SK-N-SH (cell line): ENCODE results near the gene NCKAP5L. TPM values are rescaled to one million over a fixed set of nuclear protein-coding genes. Genes with fewer than 3 reads are reported as not detected.

Source experiments
- CTCF ChIA-PET: fragments of 300-600, 350-600 bp; formaldehyde crosslinking; extraction: SDS; loops from one replicate; lab custom pipeline; 2021; lab: Yijun Ruan, JAX
- POLR2A ChIA-PET: fragments of 350-600 bp; sonication (Branson Sonifier 250); formaldehyde crosslinking; extraction: SDS; loops from one replicate; lab custom pipeline; 2020; ENCODE audit warnings: antibody characterized with exemption, inconsistent platforms; lab: Yijun Ruan, JAX
- DNase-seq: peaks from one replicate; pipeline ENCODE4 v3.0.0; 2012
- H2AFZ ChIP-seq: fragments of 200-600 bp; sonication (generic); 2 replicates; pipeline ENCODE4 v1.8.1; 2016; ENCODE audit warnings: antibody characterized with exemption, mild to moderate bottlenecking, low read depth
- H3F3A ChIP-seq: fragments of 200-600 bp; sonication (generic); replicated peaks from 2 replicates; pipeline ENCODE3; 2016; ENCODE audit warnings: antibody characterized with exemption, mild to moderate bottlenecking; ENCODE audit not compliant: insufficient read depth
- H3K27ac ChIP-seq, 2 experiments: fragments of 200-500 bp in 1 of 2; fragments of 200-600 bp in 1 of 2; sonication (Bioruptor generic) in 1 of 2; sonication (generic), shearing (Covaris generic) in 1 of 2; 2 replicates each; pipeline versions ENCODE4 v1.5.1 to v1.6.1; 2014 to 2016; ENCODE audit warnings: low read depth in 2 of 2, inconsistent platforms in 1 of 2, low read length in 1 of 2, mild to moderate bottlenecking in 1 of 2, mixed read lengths in 1 of 2
- H3K27me3 ChIP-seq: fragments of 200-600 bp; sonication (generic), shearing (Covaris generic); 2 replicates; pipeline ENCODE4 v1.6.1; 2016; ENCODE audit warnings: mixed run types; ENCODE audit not compliant: insufficient read depth
- H3K36me3 ChIP-seq, 2 experiments: fragments of 200-500 bp in 1 of 2; fragments of 200-600 bp in 1 of 2; sonication (Bioruptor generic) in 1 of 2; sonication (generic) in 1 of 2; replicated peaks in 1 of 2; 2 replicates each; pipeline versions ENCODE3 to v1.5.1; 2014 to 2016; ENCODE audit warnings: low read length in 1 of 2, mild to moderate bottlenecking in 1 of 2; ENCODE audit not compliant: insufficient read depth in 2 of 2, control insufficient read depth in 1 of 2
- H3K4me1 ChIP-seq, 2 experiments: fragments of 200-500 bp in 1 of 2; fragments of 200-600 bp in 1 of 2; sonication (Bioruptor generic) in 1 of 2; sonication (generic), shearing (Covaris generic) in 1 of 2; 2 replicates each; pipeline versions ENCODE4 v1.5.1 to v1.6.1; 2014 to 2016; ENCODE audit warnings: low read depth in 1 of 2, low read length in 1 of 2, mixed run types in 1 of 2; ENCODE audit not compliant: insufficient read depth in 2 of 2, control insufficient read depth in 1 of 2
- H3K4me2 ChIP-seq: fragments of 200-600 bp; sonication (generic), shearing (Covaris generic); 2 replicates; pipeline ENCODE4 v1.6.1; 2017; ENCODE audit warnings: mixed run types
- H3K4me3 ChIP-seq, 2 experiments: fragments of 200-500 bp in 1 of 2; fragments of 200-600 bp in 1 of 2; sonication (Bioruptor generic) in 1 of 2; sonication (generic), shearing (Covaris generic) in 1 of 2; 2 replicates each; pipeline versions ENCODE4 v1.5.1 to v1.8.1; 2014 to 2016; ENCODE audit warnings: low read depth in 2 of 2, inconsistent platforms in 1 of 2, low read length in 1 of 2, mild to moderate bottlenecking in 1 of 2, mixed read lengths in 1 of 2, moderate library complexity in 1 of 2
- H3K79me2 ChIP-seq: fragments of 200-600 bp; sonication (generic); 2 replicates; pipeline ENCODE4 v1.8.1; 2017; ENCODE audit warnings: mild to moderate bottlenecking; ENCODE audit not compliant: insufficient read depth
- H3K9ac ChIP-seq: fragments of 200-600 bp; sonication (generic); 2 replicates; pipeline ENCODE4 v1.6.1; 2017; ENCODE audit warnings: mixed run types
- H3K9me2 ChIP-seq: fragments of 200-600 bp; sonication (generic); 2 replicates; pipeline ENCODE4 v1.6.1; 2017; ENCODE audit warnings: mixed run types
- H3K9me3 ChIP-seq: fragments of 200-600 bp; sonication (generic); 2 replicates; pipeline ENCODE4 v1.6.1; 2017; ENCODE audit warnings: mixed run types, mild to moderate bottlenecking, moderate library complexity
- H4K20me1 ChIP-seq: fragments of 200-600 bp; sonication (generic); 2 replicates; pipeline ENCODE4 v1.6.1; 2017; ENCODE audit warnings: mild to moderate bottlenecking, mixed run types; ENCODE audit not compliant: insufficient read depth
- GABPA ChIP-seq: IDR thresholded peaks from 2 replicates; pipeline ENCODE4 v1.4.0; 2012; ENCODE audit warnings: low read depth, mild to moderate bottlenecking
- GATA2 ChIP-seq: sonication (generic); formaldehyde crosslinking; IDR thresholded peaks from 2 replicates; pipeline ENCODE4 v1.5.0; 2020; ENCODE audit warnings: mild to moderate bottlenecking, missing genetic modification reagents
- JUND ChIP-seq: IDR thresholded peaks from 2 replicates; pipeline ENCODE4 v1.4.0; 2012
- NRF1 ChIP-seq: IDR thresholded peaks from 2 replicates; pipeline ENCODE4 v1.6.1; 2012; ENCODE audit warnings: low read depth, mild to moderate bottlenecking, low read length
- POLR2AphosphoS5 ChIP-seq: IDR thresholded peaks from 2 replicates; pipeline ENCODE4 v1.6.1; 2012; ENCODE audit warnings: low read depth, low read length
- REST ChIP-seq: IDR thresholded peaks from 2 replicates; pipeline ENCODE4 v1.6.1; 2012; ENCODE audit warnings: mild to moderate bottlenecking, low read depth, low read length, moderate library complexity
- TEAD4 ChIP-seq: IDR thresholded peaks from 2 replicates; pipeline ENCODE4 v1.4.0; 2012; ENCODE audit warnings: mild to moderate bottlenecking, borderline replicate concordance; ENCODE audit not compliant: insufficient read depth
- USF2 ChIP-seq: fragments of 150-350 bp; IDR thresholded peaks from 2 replicates; pipeline ENCODE4 v1.6.1; 2017; ENCODE audit warnings: antibody characterized with exemption, low read length, low read depth, borderline replicate concordance
- ZBTB33 ChIP-seq: IDR thresholded peaks from 2 replicates; pipeline ENCODE4 v1.4.0; 2012; ENCODE audit warnings: low read depth, borderline replicate concordance
- WGBS: methylation state at CpG from one replicate; pipeline ENCODE4 v1.1.6; 2017; ENCODE audit warnings: low lambda C conversion rate; 5-methylcytosine and 5-hydroxymethylcytosine counted together
- polyA plus RNA-seq, 3 experiments: library from polyadenylated mRNA; depleted of rRNA; stranded (reverse); fragments of >200 nt; gene quantifications; 2 replicates each; pipeline ENCODE4 v1.2.3, GENCODE V29; 2012

The NCKAP5L gene
- polyA plus RNA-seq, 1 of the 3 experiments (the other 2 are of a cell fraction): 8.9 TPM

GRCh38 chr12:49847161-49847560, 18.9 kb upstream of the NCKAP5L start (continued):
- TF ChIP-seq TEAD4 (no peak), NRF1 (no peak)

- POLR2A ChIA-PET: no interaction called here
- 48% methylated on average over 2 of the region's 2 CpGs for WGBS
- TF ChIP-seq JUND: no peak
- no peak for TF ChIP-seq GABPA
- no peak for TF ChIP-seq GATA2
- no peak for TF ChIP-seq REST
Measured at GRCh38 chr12:49846032-49846431, 17.8 kb upstream of the NCKAP5L start.

GRCh38 chr12:49843876-49844437, 15.7 kb upstream of the NCKAP5L start:
- 92% methylated on average over 4 of the region's 4 CpGs for WGBS
- Histone ChIP-seq H3K36me3 (no peaks in the 10 kb centered on the region), H3K27me3 (peaks cover 11% of the 10 kb centered on the region; the same call in 1 of the 2 replicates), H3K9me3 (no peaks in the 10 kb centered on the region), H3F3A (peaks cover 28% of the 10 kb centered on the region), H3K27ac (no peak overlapping the region), H3K4me1 (peaks cover 11 to 18% of the 10 kb centered on the region in 2 experiments; a peak in 3 of 4 replicates), H3K79me2 (peaks cover 15% of the 10 kb centered on the region; the same call in 1 of the 2 replicates), H2AFZ (no peak overlapping the region), H3K4me3 (no peak overlapping the region), H3K4me2 (peak overlapping the region; percentile 96; the same call in 1 of the 2 replicates), H3K9ac (no peak overlapping the region), H3K9me2 (no peaks in the 10 kb centered on the region), H4K20me1 (no peaks in the 10 kb centered on the region)
- DNase-seq: no peak
- ChIA-PET POLR2A (interaction anchor here (1.1 to 1.5 kb wide), 2 partner anchors 16 to 25 kb away, joined by 3 to 4 read pairs; partner anchors contain the start of gene NCKAP5L), CTCF (interaction anchor here (0.7 to 5.5 kb wide), 5 partner anchors 23 to 263 kb away, joined by 3 to 30 read pairs (median 7); no protein-coding TSS in a partner anchor)
- TF ChIP-seq POLR2AphosphoS5 (no peak), ZBTB33 (no peak), USF2 (no peak)

More at GRCh38 chr12:49846032-49846431, 17.8 kb upstream of the NCKAP5L start:
- Histone ChIP-seq H3K4me1 (peaks cover 11 to 15% of the 10 kb centered on the region in 2 experiments; a peak in 3 of 4 replicates), H3F3A (peaks cover 23% of the 10 kb centered on the region), H4K20me1 (no peaks in the 10 kb centered on the region), H3K9ac (no peak overlapping the region), H3K4me3 (no peak overlapping the region), H3K4me2 (no peak overlapping the region), H3K36me3 (no peaks in the 10 kb centered on the region), H3K27ac (no peak overlapping the region), H3K79me2 (peaks cover 10% of the 10 kb centered on the region; the same call in 1 of the 2 replicates), H2AFZ (no peak overlapping the region), H3K9me2 (no peaks in the 10 kb centered on the region), H3K27me3 (peaks cover 13% of the 10 kb centered on the region; the same call in 1 of the 2 replicates), H3K9me3 (no peaks in the 10 kb centered on the region)
- CTCF ChIA-PET: interaction anchor here (1.0 to 5.5 kb wide), 6 partner anchors 8 to 224 kb away, joined by 3 to 30 read pairs (median 4); no protein-coding TSS in a partner anchor
- no peak for DNase-seq
